DOHH2 (cell line): ENCODE results near the gene FGD4.

Experiments
- H3F3A ChIP-seq: fragments of 200-600 bp; sonication (generic), shearing (Covaris generic); 2 replicates; pipeline ENCODE4 v1.6.0; 2016; ENCODE audit warnings: antibody characterized with exemption, mild to moderate bottlenecking; ENCODE audit not compliant: control insufficient read depth, insufficient read depth
- H3K27ac ChIP-seq: fragments of 200-600 bp; sonication (generic); 2 replicates; pipeline ENCODE4 v1.5.1; 2014; ENCODE audit warnings: low read depth, mild to moderate bottlenecking, low read length, moderate library complexity
- H3K27me3 ChIP-seq: fragments of 200-600 bp; sonication (generic); 2 replicates; pipeline ENCODE4 v1.6.1; 2014; ENCODE audit warnings: mild to moderate bottlenecking, low read length, mixed read lengths; ENCODE audit not compliant: control insufficient read depth
- H3K36me3 ChIP-seq: fragments of 200-600 bp; sonication (generic); 2 replicates; pipeline ENCODE4 v1.6.1; 2014; ENCODE audit warnings: mild to moderate bottlenecking, low read length, moderate library complexity, mixed read lengths; ENCODE audit not compliant: control insufficient read depth
- H3K4me1 ChIP-seq: fragments of 200-600 bp; sonication (generic); 2 replicates; pipeline ENCODE4 v1.6.1; 2014; ENCODE audit warnings: mild to moderate bottlenecking, low read length, mixed read lengths; ENCODE audit not compliant: control insufficient read depth
- H3K4me2 ChIP-seq: fragments of 200-600 bp; sonication (generic); 2 replicates; pipeline ENCODE4 v1.6.0; 2014; ENCODE audit warnings: mild to moderate bottlenecking, low read length, moderate library complexity
- H3K4me3 ChIP-seq: fragments of 200-600 bp; sonication (generic); 2 replicates; pipeline ENCODE4 v1.5.1; 2014; ENCODE audit warnings: mild to moderate bottlenecking, low read length, mixed read lengths
- H3K79me2 ChIP-seq: fragments of 200-600 bp; sonication (generic); 2 replicates; pipeline ENCODE4 v1.6.1; 2014; ENCODE audit warnings: mild to moderate bottlenecking, low read length, mixed read lengths; ENCODE audit not compliant: control insufficient read depth
- H3K9me2 ChIP-seq: fragments of 200-600 bp; sonication (generic); replicated peaks from 2 replicates; pipeline ENCODE4 v1.6.1; 2014; ENCODE audit warnings: mild to moderate bottlenecking, low read length, mixed read lengths; ENCODE audit not compliant: control insufficient read depth
- H3K9me3 ChIP-seq: fragments of 200-600 bp; sonication (generic); 2 replicates; pipeline ENCODE4 v1.6.1; 2014; ENCODE audit warnings: antibody characterized with exemption, low read length, mixed read lengths; ENCODE audit not compliant: control insufficient read depth, insufficient read depth
- H4K20me1 ChIP-seq: fragments of 200-600 bp; sonication (generic); 2 replicates; pipeline ENCODE4 v1.6.0; 2014; ENCODE audit warnings: low read depth, mild to moderate bottlenecking, antibody characterized with exemption, low read length, moderate library complexity; ENCODE audit not compliant: control insufficient read depth, insufficient read depth
- CTCF ChIP-seq: fragments of 200-600 bp; sonication (generic); IDR thresholded peaks from one replicate; pipeline ENCODE4 v1.5.1; 2014; ENCODE audit warnings: antibody characterized with exemption, mild to moderate bottlenecking, low read depth, low read length; ENCODE audit not compliant: poor library complexity, severe bottlenecking
- EZH2phosphoT487 ChIP-seq: fragments of 200-600 bp; sonication (generic); IDR thresholded peaks from 2 replicates; pipeline ENCODE4 v1.6.1; 2017; ENCODE audit warnings: borderline replicate concordance, mild to moderate bottlenecking, antibody characterized with exemption, low read length, moderate library complexity, mixed read lengths

Gene FGD4

DNA sequence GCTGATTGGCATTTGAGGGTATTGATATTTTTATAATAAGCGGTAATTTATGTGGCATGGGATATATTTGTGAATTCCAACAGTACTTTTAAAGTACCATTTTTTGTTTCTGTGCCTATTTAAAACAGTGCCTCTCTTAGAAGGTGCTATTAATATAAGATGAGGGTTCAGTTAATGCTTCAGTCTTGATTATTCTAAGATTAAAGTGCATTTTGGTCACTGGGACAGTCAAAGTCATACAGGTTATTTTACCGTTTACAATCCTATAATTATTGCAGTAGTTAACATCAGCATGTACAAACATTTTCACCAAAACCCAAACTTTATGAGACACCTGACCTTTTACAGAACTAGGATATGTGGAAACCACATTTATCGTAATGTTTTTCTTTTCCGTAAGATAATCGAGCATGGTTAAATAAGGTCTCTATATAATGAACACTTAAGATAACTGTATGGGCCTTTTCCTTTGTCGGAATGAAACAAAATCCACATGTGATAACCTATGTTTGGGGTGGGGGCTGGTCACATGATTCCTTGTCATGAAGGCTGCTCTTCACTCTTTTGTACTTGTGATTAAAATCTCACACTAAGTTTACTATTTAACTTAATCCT lies 242.0 kb downstream of the FGD4 start:
- Histone ChIP-seq H3K9me2 (no peaks in the 10 kb centered on the region), H3K4me3 (no peak overlapping the region), H3K27ac (no peak overlapping the region), H3F3A (no peaks in the 10 kb centered on the region), H4K20me1 (no peaks in the 10 kb centered on the region), H3K79me2 (no peaks in the 10 kb centered on the region), H3K36me3 (peaks cover 24% of the 10 kb centered on the region), H3K4me1 (no peaks in the 10 kb centered on the region), H3K9me3 (no peaks in the 10 kb centered on the region), H3K27me3 (no peaks in the 10 kb centered on the region), H3K4me2 (no peak overlapping the region)
- no peak for TF ChIP-seq CTCF
- no peak for TF ChIP-seq EZH2phosphoT487

DNA sequence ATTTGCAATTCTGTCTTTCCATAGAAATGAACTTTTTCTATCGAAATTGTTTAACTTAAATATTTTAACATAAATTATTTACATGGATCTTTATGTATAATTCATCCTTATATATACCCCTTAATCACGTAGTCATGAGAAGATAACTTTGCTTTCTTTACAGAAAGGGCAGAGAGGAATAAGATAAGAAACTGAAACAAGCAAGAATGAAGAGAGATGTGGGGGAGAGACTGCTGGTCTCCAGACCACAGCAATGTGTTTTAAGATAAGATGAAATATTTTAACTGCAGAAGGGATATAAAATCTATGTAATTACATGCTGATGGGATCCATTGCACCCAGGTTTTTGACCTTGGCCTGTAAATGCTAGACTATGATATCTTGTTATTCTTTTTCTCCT lies 245.1 kb downstream of the FGD4 start:
- Histone ChIP-seq H3K36me3 (peaks cover 13% of the 10 kb centered on the region), H3K4me1 (no peaks in the 10 kb centered on the region), H3K9me3 (no peaks in the 10 kb centered on the region), H3K27me3 (no peaks in the 10 kb centered on the region), H3K27ac (no peak overlapping the region), H3K79me2 (no peaks in the 10 kb centered on the region), H3K4me2 (no peak overlapping the region), H4K20me1 (no peaks in the 10 kb centered on the region), H3K4me3 (no peak overlapping the region), H3K9me2 (no peaks in the 10 kb centered on the region), H3F3A (no peaks in the 10 kb centered on the region)
- no peak for TF ChIP-seq CTCF
- TF ChIP-seq EZH2phosphoT487, result no peak

- H4K20me1 ChIP-seq, result no peaks in the 10 kb centered on the region
- no peaks in the 10 kb centered on the region for H3K4me1 ChIP-seq
Observed at GRCh38 chr12:32647275-32647674, 247.9 kb downstream of the FGD4 start.

More at GRCh38 chr12:32647275-32647674, 247.9 kb downstream of the FGD4 start:
- no peaks in the 10 kb centered on the region for H3K36me3 ChIP-seq
- H3K9me3 ChIP-seq, result no peaks in the 10 kb centered on the region
- no peaks in the 10 kb centered on the region for H3K9me2 ChIP-seq
- H3K27ac ChIP-seq, result no peak overlapping the region
- H3K4me2 ChIP-seq, result no peak overlapping the region
- no peaks in the 10 kb centered on the region for H3K79me2 ChIP-seq
- no peaks in the 10 kb centered on the region for H3F3A ChIP-seq
- no peak overlapping the region for H3K4me3 ChIP-seq
- H3K27me3 ChIP-seq, result no peaks in the 10 kb centered on the region
- TF ChIP-seq CTCF (no peak), EZH2phosphoT487 (no peak)
